DND-41 (cell line): ENCODE measurements around the gene ADAMTSL4.

Source experiments
- ATAC-seq: fragments of 200-7000 bp; cut with Tn5 transposase; 3 replicates; pipeline ENCODE4 v1.9.1; 2021; ENCODE audit warnings: low read depth; ENCODE audit not compliant: insufficient read depth
- DNase-seq: peaks from one replicate; pipeline ENCODE4 v3.0.0-alpha.2; 2020
- H2AFZ ChIP-seq: 2 replicates; pipeline ENCODE4 v1.6.0; 2012; ENCODE audit warnings: low read depth, low read length
- H3K27ac ChIP-seq: 2 replicates; pipeline ENCODE4 v1.5.1; 2012; ENCODE audit warnings: low read length, inconsistent platforms
- H3K27me3 ChIP-seq: fragments of 200-600 bp; sonication (generic); 2 replicates; pipeline ENCODE4 v1.6.0; 2012; ENCODE audit warnings: low read length, mild to moderate bottlenecking, inconsistent platforms; ENCODE audit not compliant: insufficient read depth, poor library complexity
- H3K36me3 ChIP-seq: 2 replicates; pipeline ENCODE4 v1.5.1; 2012; ENCODE audit warnings: low read length, inconsistent platforms; ENCODE audit not compliant: insufficient read depth
- H3K4me1 ChIP-seq: 2 replicates; pipeline ENCODE4 v1.5.1; 2012; ENCODE audit warnings: mild to moderate bottlenecking, low read length; ENCODE audit not compliant: insufficient read depth
- H3K4me2 ChIP-seq: 2 replicates; pipeline ENCODE4 v1.6.0; 2012; ENCODE audit warnings: mild to moderate bottlenecking, moderate library complexity, low read length, inconsistent platforms; ENCODE audit not compliant: insufficient read depth
- H3K4me3 ChIP-seq, 2 experiments: fragments of 200-600 bp in 1 of 2; shearing (Covaris generic) in 1 of 2; 2 replicates each; pipeline ENCODE4 v1.5.1; 2012 to 2016; ENCODE audit warnings: inconsistent platforms in 2 of 2, low read length in 2 of 2, mild to moderate bottlenecking in 2 of 2, low read depth in 1 of 2, moderate library complexity in 1 of 2
- H3K79me2 ChIP-seq: 2 replicates; pipeline ENCODE4 v1.6.0; 2012; ENCODE audit warnings: low read length, inconsistent platforms; ENCODE audit not compliant: insufficient read depth
- H3K9ac ChIP-seq: 2 replicates; pipeline ENCODE4 v1.6.0; 2012; ENCODE audit warnings: low read depth, mild to moderate bottlenecking, inconsistent platforms, low read length, moderate library complexity
- H3K9me3 ChIP-seq: 2 replicates; pipeline ENCODE4 v1.5.1; 2012; ENCODE audit warnings: low read length, moderate library complexity, mild to moderate bottlenecking, inconsistent platforms; ENCODE audit not compliant: insufficient read depth, severe bottlenecking
- H4K20me1 ChIP-seq: 2 replicates; pipeline ENCODE4 v1.6.0; 2012; ENCODE audit warnings: low read length; ENCODE audit not compliant: insufficient read depth
- CTCF ChIP-seq: IDR thresholded peaks from 2 replicates; pipeline ENCODE4 v1.5.1; 2012; ENCODE audit warnings: borderline replicate concordance, low read length, moderate library complexity, mild to moderate bottlenecking; ENCODE audit not compliant: poor library complexity, severe bottlenecking; ENCODE audit errors: extremely low read depth
- EZH2 ChIP-seq: IDR thresholded peaks from 3 replicates; pipeline ENCODE4 v1.6.1; 2012; ENCODE audit warnings: borderline replicate concordance, low read depth, mild to moderate bottlenecking, moderate library complexity, low read length, inconsistent platforms; ENCODE audit not compliant: severe bottlenecking

Gene ADAMTSL4

GRCh38 chr1:150577557-150578271 is 28.5 kb downstream of the ADAMTSL4 start:
- no peak for TF ChIP-seq CTCF
- TF ChIP-seq EZH2: no peak
- peaks cover 67% of the 10 kb centered on the region for H3K79me2 ChIP-seq
- no peak overlapping the region for H2AFZ ChIP-seq
- H3K4me2 ChIP-seq: peak overlapping the region; percentile 84
- peak overlapping the region; percentile 78 to 83 for H3K4me3 ChIP-seq
- H3K4me1 ChIP-seq: peaks cover 47% of the 10 kb centered on the region
- peaks cover 58% of the 10 kb centered on the region for H4K20me1 ChIP-seq
- peak overlapping the region; percentile 88 for H3K27ac ChIP-seq
- DNase-seq (no peak), ATAC-seq (no peak)
- H3K27me3 ChIP-seq: no peaks in the 10 kb centered on the region
- peaks cover 61% of the 10 kb centered on the region for H3K36me3 ChIP-seq
- H3K9ac ChIP-seq: peak overlapping the region; percentile 95
- no peaks in the 10 kb centered on the region for H3K9me3 ChIP-seq

GRCh38 chr1:150578272-150579109 is 29.3 kb downstream of the ADAMTSL4 start:
- H2AFZ ChIP-seq: peak overlapping the region; percentile 43; the same call in 1 of the 2 replicates
- no peak for TF ChIP-seq CTCF
- TF ChIP-seq EZH2: no peak
- H3K4me1 ChIP-seq: peaks cover 44% of the 10 kb centered on the region
- no peaks in the 10 kb centered on the region for H3K9me3 ChIP-seq
- H3K79me2 ChIP-seq: peaks cover 59% of the 10 kb centered on the region
- peaks cover 53% of the 10 kb centered on the region for H3K36me3 ChIP-seq
- ATAC-seq (peak; percentile 4; the same call in 1 of the 3 replicates), DNase-seq (peak; percentile 36)
- peak overlapping the region; percentile 88 for H3K27ac ChIP-seq
- peak overlapping the region; percentile 78 to 83 for H3K4me3 ChIP-seq
- H4K20me1 ChIP-seq: peaks cover 55% of the 10 kb centered on the region
- H3K9ac ChIP-seq: peak overlapping the region; percentile 95
- peak overlapping the region; percentile 84 for H3K4me2 ChIP-seq
- H3K27me3 ChIP-seq: no peaks in the 10 kb centered on the region

- H4K20me1 ChIP-seq: peaks cover 48% of the 10 kb centered on the region
- no peaks in the 10 kb centered on the region for H3K9me3 ChIP-seq
- H3K4me1 ChIP-seq: peaks cover 42% of the 10 kb centered on the region
- TF ChIP-seq CTCF (no peak), EZH2 (no peak)
- peak within 1 kb of the TSS; percentile 78 to 83 for H3K4me3 ChIP-seq
- peak; percentile 89 for ATAC-seq
- DNase-seq: peak; percentile 92
- H2AFZ ChIP-seq: peak within 1 kb of the TSS; percentile 80
- peak within 1 kb of the TSS; percentile 84 for H3K4me2 ChIP-seq
- H3K36me3 ChIP-seq: peaks cover 47% of the 10 kb centered on the region
- H3K27me3 ChIP-seq: no peaks in the 10 kb centered on the region
- peak within 1 kb of the TSS; percentile 95 for H3K9ac ChIP-seq
- peak within 1 kb of the TSS; percentile 88 for H3K27ac ChIP-seq
- peaks cover 53% of the 10 kb centered on the region for H3K79me2 ChIP-seq
Measured at GRCh38 chr1:150579110-150579944, 30.1 kb downstream of the ADAMTSL4 start, which contains the start of gene MCL1. MCL1 (minus strand) TSS chr1:150579610; CDS start chr1:150579530, 80 bp downstream.
